GM21526 (cell line): ENCODE results near the gene ZNHIT1.
"Not testable (repeated sequence)": the region's sequence is repeated elsewhere in the genome, so short reads cannot be mapped to it uniquely, and the experiment has no call there.

Source experiments
- ATAC-seq: cut with Tn5 transposase; IDR thresholded peaks from one replicate; pipeline ENCODE4 v1.9.1; 2021; ENCODE audit warnings: moderate library complexity; ENCODE audit not compliant: unreplicated experiment, low FRiP score

Gene ZNHIT1

GRCh38 chr7:101186194-101186593, 31.8 kb upstream of the ZNHIT1 start:
- ATAC-seq = no peak

DNA sequence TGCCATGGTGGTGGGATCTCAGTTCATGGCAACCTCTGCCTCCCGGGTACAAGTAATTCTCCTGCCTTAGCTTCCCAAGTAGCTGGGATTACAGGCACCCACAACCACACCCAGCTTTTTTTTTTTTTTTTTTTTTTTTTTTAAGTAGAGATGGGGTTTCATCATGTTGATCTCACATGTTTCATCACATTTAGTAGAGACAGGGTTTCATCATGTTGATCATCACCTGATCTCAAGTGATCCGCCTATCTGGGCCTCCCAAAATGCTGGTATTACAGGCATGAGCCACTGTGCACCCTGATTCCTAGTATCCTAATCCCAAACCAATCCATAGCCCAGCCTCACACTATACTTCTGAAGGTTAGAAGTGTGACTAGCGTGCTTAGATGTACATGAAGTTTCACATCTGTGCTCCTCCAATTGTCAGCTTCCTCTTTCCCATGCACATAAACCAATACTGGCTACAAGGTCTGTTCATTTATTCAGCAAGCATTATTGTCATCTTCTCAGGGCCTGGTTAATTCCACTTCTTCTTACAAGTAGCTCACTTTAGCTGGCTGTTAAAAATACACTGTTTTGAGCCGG, 31.0 kb upstream of the ZNHIT1 start:
- ATAC-seq = no peak

DNA sequence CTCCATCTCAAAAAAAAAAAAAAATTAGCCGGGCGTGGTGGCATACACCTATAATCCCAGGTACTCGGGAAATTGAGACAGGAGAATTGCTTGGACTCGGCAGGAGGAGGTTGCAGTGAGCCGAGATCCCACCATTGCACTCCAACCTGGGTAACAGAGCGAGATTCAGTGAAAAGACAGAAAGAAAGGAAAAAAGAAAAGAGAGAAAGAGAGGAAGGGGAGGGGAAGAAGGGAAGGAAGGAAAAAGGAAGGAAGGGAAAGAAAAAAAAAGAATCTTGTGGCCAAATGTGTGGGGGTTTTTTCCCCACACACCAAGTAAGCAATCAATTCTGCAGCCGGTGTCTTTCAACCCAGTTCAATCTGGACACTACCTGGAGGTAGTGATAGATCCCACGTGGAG, 28.9 kb upstream of the ZNHIT1 start:
- no peak for ATAC-seq

GRCh38 chr7:101195884-101196283, 22.1 kb upstream of the ZNHIT1 start:
- ATAC-seq = no peak

DNA sequence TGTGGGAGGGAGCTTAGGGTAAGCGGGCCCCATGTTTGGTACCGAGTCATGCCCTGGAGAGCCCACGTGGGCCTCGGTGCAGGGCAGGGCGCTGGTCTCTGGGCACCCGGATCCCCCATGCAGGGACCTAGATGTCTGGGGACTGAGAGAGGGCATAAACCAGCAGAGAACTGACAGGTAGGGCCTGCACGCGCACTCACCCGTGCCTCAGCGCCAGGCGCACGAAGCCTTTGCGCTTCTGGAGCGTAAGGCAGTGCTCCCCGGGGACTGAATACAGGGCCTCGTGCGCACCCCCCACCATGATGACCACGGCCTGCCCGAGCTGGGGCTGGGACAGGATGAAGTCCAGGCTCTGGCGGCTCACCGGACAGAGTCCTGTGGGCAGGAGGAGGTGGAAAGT, 20.0 kb upstream of the ZNHIT1 start:
- no peak for ATAC-seq

DNA sequence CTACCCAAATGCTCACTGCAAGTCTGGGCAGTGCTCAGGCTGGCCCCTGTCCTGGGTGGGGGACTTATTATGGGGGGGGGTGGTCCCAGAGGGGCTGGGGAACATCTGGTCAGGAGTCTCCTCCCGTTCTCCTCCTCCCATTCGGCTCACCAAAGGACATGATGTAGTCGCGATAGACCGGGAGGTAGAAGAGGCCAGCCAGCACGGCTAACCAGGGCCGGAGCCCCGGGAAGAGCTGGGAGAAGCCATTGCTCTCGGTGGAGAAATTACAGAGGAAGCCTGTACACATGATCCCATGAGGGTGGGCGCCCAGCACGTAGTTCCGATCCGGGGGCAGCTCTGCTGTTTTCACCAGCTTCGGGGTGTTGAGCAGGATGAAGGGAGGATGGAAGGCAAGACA, 19.5 kb upstream of the ZNHIT1 start:
- no peak for ATAC-seq

GRCh38 chr7:101199522-101199921, 18.4 kb upstream of the ZNHIT1 start:
- not testable (repeated sequence) for ATAC-seq

DNA sequence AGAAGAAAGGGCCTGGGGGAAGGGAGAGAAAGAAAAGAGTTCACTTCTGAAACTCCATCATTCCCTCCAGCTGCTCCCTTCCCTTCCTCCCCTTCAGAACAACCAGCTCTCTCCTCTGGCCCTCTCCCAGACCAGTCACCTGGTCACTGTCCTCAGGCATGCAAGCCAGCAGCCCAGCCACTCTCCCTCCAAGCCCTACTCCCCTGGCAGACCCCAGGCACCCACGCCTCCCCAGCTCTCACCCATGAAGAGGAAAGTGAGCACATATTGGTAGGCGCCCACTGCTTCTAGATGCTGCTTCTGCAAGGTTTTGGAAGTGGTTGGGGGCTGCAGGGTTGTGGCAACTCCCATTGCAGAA, 17.5 kb upstream of the ZNHIT1 start:
- no peak for ATAC-seq

DNA sequence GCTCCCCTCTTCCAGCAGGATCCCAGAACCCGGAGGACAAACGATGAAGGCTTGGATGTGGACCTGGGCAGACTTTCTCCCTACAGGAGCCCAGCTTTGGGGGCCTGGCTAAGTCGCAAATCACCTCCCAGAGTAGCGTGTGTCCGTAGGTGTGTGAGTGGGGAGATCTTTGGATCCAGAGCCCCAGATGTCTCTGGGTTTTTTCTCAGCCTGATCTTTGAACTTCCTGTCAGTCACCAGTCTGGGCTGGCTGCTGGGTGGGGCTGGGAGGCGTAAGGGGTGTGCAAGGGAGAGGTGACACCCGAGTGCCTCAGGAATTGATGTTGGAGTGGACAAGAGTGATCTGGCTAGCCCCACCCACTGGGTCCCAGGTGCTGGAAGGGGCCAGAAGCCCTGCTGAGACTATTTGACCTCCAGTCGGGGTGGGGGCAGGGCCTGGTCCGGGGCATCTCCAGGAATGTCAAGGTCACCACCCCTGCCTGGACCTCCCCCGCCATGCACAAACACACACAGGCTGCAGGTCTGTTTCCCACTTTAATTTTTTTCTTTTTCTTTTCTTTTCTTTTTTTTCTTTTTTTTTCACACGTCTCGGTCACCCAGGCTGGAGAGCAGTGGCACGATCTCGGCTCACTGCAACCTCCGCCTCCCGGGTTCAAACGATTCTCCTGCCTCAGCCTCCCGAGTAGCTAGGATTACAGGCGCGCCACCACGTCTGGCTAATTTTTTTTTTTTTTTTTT, 16.9 kb upstream of the ZNHIT1 start, which contains the start of gene MOGAT3:
TSS of gene MOGAT3 (minus strand) at position 175 of the 738 bp plus-strand sequence. CDS start 182 bp downstream, outside the sequence.
- ATAC-seq = no peak

DNA sequence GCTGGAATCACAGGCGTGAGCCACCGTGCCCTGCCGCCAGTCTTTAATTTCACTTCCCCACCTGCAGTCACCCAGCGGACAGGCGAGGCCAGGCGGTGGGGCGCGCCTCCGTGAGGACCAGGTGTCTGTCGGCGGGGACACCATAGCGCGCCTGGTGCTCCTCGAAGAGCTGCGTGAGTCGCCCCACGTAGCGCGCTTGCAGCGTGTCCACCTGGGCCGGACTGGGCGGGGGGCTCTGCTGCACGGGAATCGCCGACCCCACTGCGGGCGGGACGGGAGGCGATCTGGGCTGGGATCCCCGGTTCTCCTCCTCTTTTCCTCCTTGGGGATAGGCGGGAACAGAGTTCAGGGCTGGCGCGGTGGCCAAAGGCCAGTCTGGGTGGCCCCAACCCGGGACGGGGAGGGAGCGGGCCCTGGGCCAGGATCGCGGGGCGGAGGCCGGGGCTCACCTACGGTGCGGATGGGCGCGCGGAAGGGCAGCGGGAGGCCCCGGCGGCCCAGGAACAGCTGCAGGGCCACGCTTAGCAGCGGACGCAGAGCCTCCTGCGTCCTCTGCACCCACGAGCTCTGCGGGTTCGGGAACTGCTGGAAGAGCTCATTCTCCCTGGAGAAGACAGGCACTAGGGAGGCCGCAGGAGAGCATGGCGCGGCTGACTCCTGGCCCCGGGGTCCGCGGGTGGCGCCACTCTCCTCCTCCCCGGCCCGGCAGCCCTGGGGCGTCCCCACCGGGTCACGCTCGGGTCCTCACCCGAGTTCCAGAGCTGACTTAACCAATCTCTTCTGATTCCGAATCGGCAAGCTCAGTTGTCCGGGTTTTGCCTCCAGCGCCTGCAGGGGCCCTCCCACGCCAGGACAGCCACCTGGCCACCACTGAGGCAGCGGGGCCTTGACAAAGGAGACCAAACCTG, 16.0 kb upstream of the ZNHIT1 start:
- ATAC-seq = no peak

DNA sequence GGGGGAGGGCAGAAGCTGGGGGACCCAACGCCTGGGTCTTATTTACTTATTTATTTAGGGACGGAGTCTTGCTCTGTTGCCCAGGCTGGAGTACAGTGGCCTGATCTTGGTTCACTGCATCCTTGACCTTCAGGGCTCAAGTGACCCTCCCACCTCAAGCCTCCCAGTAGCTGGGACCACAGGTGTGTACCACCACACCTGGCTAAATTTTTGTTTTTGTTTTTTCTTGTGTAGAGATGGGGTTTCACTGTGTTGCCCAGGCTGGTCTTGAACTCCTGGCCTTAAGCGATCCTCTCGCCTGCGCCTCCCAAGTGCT, 15.4 kb upstream of the ZNHIT1 start:
- no peak for ATAC-seq

GRCh38 chr7:101203740-101204738, 13.9 kb upstream of the ZNHIT1 start:
- not testable (repeated sequence) for ATAC-seq

- ATAC-seq = no peak
Observed at GRCh38 chr7:101205901-101206664, 11.9 kb upstream of the ZNHIT1 start.

- no peak for ATAC-seq
Observed at GRCh38 chr7:101206665-101207042, 11.3 kb upstream of the ZNHIT1 start.

DNA sequence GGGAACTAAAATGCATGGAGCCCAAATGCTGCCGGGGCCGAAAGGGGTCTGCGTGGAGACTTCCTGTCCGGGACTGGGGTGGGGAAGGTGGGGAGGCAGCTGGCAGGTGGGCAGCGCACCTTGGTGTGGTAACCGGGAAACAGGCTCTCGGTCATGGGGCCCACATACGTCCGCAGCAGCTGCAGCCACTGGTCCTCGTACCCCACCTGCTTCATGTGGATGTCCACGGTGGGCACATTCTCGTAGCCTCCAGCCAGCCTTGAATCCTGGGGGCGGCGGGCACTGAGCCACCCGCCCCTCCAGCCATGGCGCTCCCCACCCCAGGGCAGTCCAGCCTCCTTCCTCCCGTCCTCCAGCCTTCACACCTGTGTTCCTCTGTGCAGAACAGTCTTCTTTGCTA, 10.5 kb upstream of the ZNHIT1 start:
- ATAC-seq = no peak

DNA sequence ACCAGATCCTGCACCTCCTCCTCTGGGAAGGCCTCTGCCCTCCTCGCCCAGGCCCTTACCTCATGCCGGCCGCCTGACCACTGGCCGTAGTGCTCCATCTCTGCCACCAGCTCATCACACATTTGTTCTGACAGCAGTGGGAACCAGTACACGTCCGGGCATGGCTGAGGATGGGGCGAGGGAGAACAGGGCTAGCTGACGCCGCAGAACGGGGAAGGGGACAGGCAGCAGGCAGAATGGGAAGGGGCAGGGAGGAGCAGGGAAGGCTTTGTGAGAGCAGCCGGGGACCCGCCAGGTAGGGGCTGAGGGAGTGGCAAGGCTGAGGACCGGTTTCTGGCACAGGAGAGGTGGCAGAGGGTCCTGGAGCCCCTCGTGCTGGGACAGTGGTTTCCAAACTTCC, 9.2 kb upstream of the ZNHIT1 start:
- ATAC-seq = no peak

- ATAC-seq = no peak
Observed at GRCh38 chr7:101210143-101210542, 7.8 kb upstream of the ZNHIT1 start.

DNA sequence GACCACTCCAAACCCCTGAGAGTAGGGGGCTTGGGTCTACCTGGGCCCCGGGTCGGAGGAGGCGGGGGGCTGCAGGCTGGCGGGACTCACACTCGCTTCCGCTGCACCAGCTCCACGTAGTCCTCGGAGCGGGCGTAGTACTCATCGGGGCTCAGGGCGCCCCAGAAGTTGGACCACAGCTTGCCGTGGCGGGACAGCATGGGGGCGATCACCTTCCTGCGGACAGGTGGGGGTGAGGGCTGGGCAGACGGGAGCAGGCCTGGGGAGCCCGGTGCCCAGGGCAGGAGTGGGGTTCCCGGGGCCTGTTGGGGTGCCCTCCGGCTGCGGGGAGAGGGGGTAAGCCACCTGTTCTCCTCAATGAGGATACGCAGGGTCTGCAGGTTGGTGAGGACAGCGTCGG, 6.5 kb upstream of the ZNHIT1 start:
- ATAC-seq = no peak

DNA sequence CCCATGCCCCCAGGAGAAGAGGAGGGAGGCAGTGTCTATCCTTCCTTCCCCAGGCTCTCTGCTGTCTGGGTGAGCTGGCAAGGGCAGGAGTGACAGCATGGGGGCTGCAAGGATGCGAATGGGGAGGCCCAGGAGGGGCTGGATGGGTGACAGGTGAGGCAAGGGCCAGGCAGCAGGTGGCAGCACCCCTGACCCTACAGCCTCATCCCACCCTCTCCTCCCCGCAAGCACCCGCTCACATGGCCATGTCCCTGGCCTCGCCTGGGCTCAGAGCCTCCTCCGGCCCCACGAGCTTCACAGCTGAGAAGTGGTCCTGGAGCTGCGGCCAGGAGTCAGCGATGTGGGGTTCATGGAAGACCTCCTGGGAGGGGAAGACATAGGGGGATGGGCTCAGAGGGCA, 6.0 kb upstream of the ZNHIT1 start:
- ATAC-seq = no peak
